Measurements from ENCODE around the gene FNBP1L. TPM values are rescaled to one million over a fixed set of nuclear protein-coding genes. Genes with fewer than 3 reads are reported as not detected.
A peak's percentile ranks its signal among the peaks of the same experiment; 100 is the strongest.
"Not testable (repeated sequence)": the region's sequence is repeated elsewhere in the genome, so short reads cannot be mapped to it uniquely, and the experiment has no call there.

FNBP1L gene
- total RNA-seq, 1 donor from 2014 or later, result 162 TPM

- Histone ChIP-seq H3K27ac (no peak overlapping the region), H3K4me1 (peaks cover 2% of the 10 kb centered on the region), H4K20me1 (ENCODE audit: low read depth) (no peaks in the 10 kb centered on the region), H3K9ac (no peak overlapping the region), H3K79me2 (ENCODE audit: low read depth) (no peaks in the 10 kb centered on the region), H3K36me3 (no peaks in the 10 kb centered on the region), H3K4me3 (no peak overlapping the region), H3K4me2 (no peak overlapping the region), H2AFZ (replicated peaks) (no peak overlapping the region), H3K27me3 (no peaks in the 10 kb centered on the region), H3F3A (ENCODE audit: low read depth) (no peaks in the 10 kb centered on the region), H3K9me3 (ENCODE audit: low read depth) (no peaks in the 10 kb centered on the region)
- H3K27me3 Mint-ChIP-seq (ENCODE audit: insufficient read depth, low read depth), result peaks cover 4% of the 10 kb centered on the region
- H3K9me3 Mint-ChIP-seq, result no peaks in the 10 kb centered on the region
- H3K4me1 Mint-ChIP-seq, result peaks cover 15% of the 10 kb centered on the region
- peak overlapping the region; percentile 34 for H3K27ac Mint-ChIP-seq
- DNase-seq (ENCODE audit: low spot score), result no peak
- no peak for TF ChIP-seq EZH2phosphoT487 (IDR thresholded peaks at IDR 0.05)
- no peak for TF ChIP-seq CTCF (IDR thresholded peaks at IDR 0.05)
- no peak for TF ChIP-seq EZH2 (IDR thresholded peaks at IDR 0.05)
- peaks cover 26% of the 10 kb centered on the region for H3K36me3 Mint-ChIP-seq
- no peak overlapping the region for H3K4me3 Mint-ChIP-seq
Measured at GRCh38 chr1:93588955-93589354, 141.0 kb downstream of the FNBP1L start.

GRCh38 chr1:93591291-93591675 is 143.4 kb downstream of the FNBP1L start:
- H3K27me3 Mint-ChIP-seq (ENCODE audit: insufficient read depth, low read depth); H3K27me3 ChIP-seq; H3K4me2 ChIP-seq; H3K9ac ChIP-seq; H3K4me3 Mint-ChIP-seq; H3K9me3 Mint-ChIP-seq; H3K36me3 ChIP-seq; H3K4me3 ChIP-seq; DNase-seq (ENCODE audit: low spot score); H3K27ac ChIP-seq; H4K20me1 ChIP-seq (ENCODE audit: low read depth); H3K27ac Mint-ChIP-seq; H3K9me3 ChIP-seq (ENCODE audit: low read depth); H2AFZ ChIP-seq (replicated peaks); H3F3A ChIP-seq (ENCODE audit: low read depth); H3K79me2 ChIP-seq (ENCODE audit: low read depth): not testable (repeated sequence)
- Mint-ChIP-seq H3K36me3 (peaks cover 23% of the 10 kb centered on the region), H3K4me1 (peaks cover 24% of the 10 kb centered on the region)
- H3K4me1 ChIP-seq, result peaks cover 15% of the 10 kb centered on the region

- H3K4me1 ChIP-seq, result peaks cover 15% of the 10 kb centered on the region
- no peak overlapping the region for H3K4me2 ChIP-seq
- no peak overlapping the region for H2AFZ ChIP-seq (replicated peaks)
- H3K27me3 ChIP-seq, result no peaks in the 10 kb centered on the region
- peak; percentile 17 for DNase-seq (ENCODE audit: low spot score)
- H3K36me3 ChIP-seq, result no peaks in the 10 kb centered on the region
- H3K27ac ChIP-seq, result no peak overlapping the region
- H3K9ac ChIP-seq, result no peak overlapping the region
- H3K9me3 ChIP-seq (ENCODE audit: low read depth), result no peaks in the 10 kb centered on the region
- no peak overlapping the region for H3K4me3 ChIP-seq
- Mint-ChIP-seq H3K4me1 (peaks cover 24% of the 10 kb centered on the region), H3K27me3 (ENCODE audit: insufficient read depth, low read depth) (peaks cover 7% of the 10 kb centered on the region), H3K4me3 (no peak overlapping the region), H3K36me3 (peaks cover 21% of the 10 kb centered on the region), H3K27ac (peak overlapping the region; percentile 26), H3K9me3 (no peaks in the 10 kb centered on the region)
- H3K79me2 ChIP-seq (ENCODE audit: low read depth), result no peaks in the 10 kb centered on the region
- TF ChIP-seq EZH2phosphoT487 (IDR thresholded peaks at IDR 0.05) (no peak), EZH2 (IDR thresholded peaks at IDR 0.05) (no peak), CTCF (IDR thresholded peaks at IDR 0.05) (no peak)
- peaks cover 6% of the 10 kb centered on the region for H4K20me1 ChIP-seq (ENCODE audit: low read depth)
- H3F3A ChIP-seq (ENCODE audit: low read depth), result no peaks in the 10 kb centered on the region
Measured at GRCh38 chr1:93591676-93592550, 144.0 kb downstream of the FNBP1L start.

- Histone ChIP-seq H3K79me2 (ENCODE audit: low read depth) (no peaks in the 10 kb centered on the region), H2AFZ (replicated peaks) (no peak overlapping the region), H3K9ac (no peak overlapping the region), H3K9me3 (ENCODE audit: low read depth) (no peaks in the 10 kb centered on the region), H3K27ac (no peak overlapping the region), H3K4me3 (no peak overlapping the region), H3K36me3 (no peaks in the 10 kb centered on the region), H3F3A (ENCODE audit: low read depth) (no peaks in the 10 kb centered on the region), H3K4me2 (no peak overlapping the region), H3K27me3 (no peaks in the 10 kb centered on the region), H4K20me1 (ENCODE audit: low read depth) (peaks cover 6% of the 10 kb centered on the region), H3K4me1 (peaks cover 15% of the 10 kb centered on the region)
- no peak for DNase-seq (ENCODE audit: low spot score)
- Mint-ChIP-seq H3K9me3 (no peaks in the 10 kb centered on the region), H3K36me3 (peaks cover 21% of the 10 kb centered on the region), H3K27me3 (ENCODE audit: insufficient read depth, low read depth) (peaks cover 7% of the 10 kb centered on the region), H3K27ac (no peak overlapping the region), H3K4me3 (no peak overlapping the region), H3K4me1 (peaks cover 24% of the 10 kb centered on the region)
- TF ChIP-seq CTCF (IDR thresholded peaks at IDR 0.05), result no peak
Measured at GRCh38 chr1:93592551-93592949, 144.6 kb downstream of the FNBP1L start.

All from neural progenitor cell (in vitro differentiated cells).